ENCODE data around the gene CTPS1.

GRCh38 chr1:41020109-41020576, 40.6 kb downstream of the CTPS1 start:
- no peak for TF ChIP-seq CTCF (IDR thresholded peaks at IDR 0.05; ENCODE audit: low read length)
- no peak for TF ChIP-seq EZH2 (optimal IDR thresholded peaks at IDR 0.05; ENCODE audit: low read depth, low read length)

Measured in MM.1S (cell line).